ENCODE measurements around the gene GRID1. TPM values are rescaled to one million over a fixed set of nuclear protein-coding genes. Genes with fewer than 3 reads are reported as not detected.

GRID1 gene
- total and polyA plus RNA-seq, 9 of the 15 experiments (the other 6 are each of a cell fraction or from before 2014, with no cell fraction given) = 0.01 to 7.2 (median 1.2) TPM

- peaks cover 0 to 4% of the 10 kb centered on the region in 2 experiments; a peak in 2 of 5 replicates for H3K4me1 ChIP-seq (replicated peaks in 1 of 2; ENCODE audit: control insufficient read depth in 2 of 2, insufficient read depth in 2 of 2, low read length in 2 of 2)
- H3K9me1 ChIP-seq (ENCODE audit: control insufficient read depth, insufficient read depth, low read length) = no peaks in the 10 kb centered on the region
- H3K27me3 ChIP-seq (ENCODE audit: control insufficient read depth in 2 of 2, insufficient read depth in 2 of 2, low read length in 2 of 2) = peaks cover 0 to 10% of the 10 kb centered on the region in 2 experiments; a peak in 1 of 5 replicates
- H3K4me2 ChIP-seq (ENCODE audit: insufficient read depth, low read length) = no peak overlapping the region
- FAIRE-seq (no peak), DNase-seq (ENCODE audit: extremely low read depth in 1 of 4, low spot score in 3 of 4) (no peak), ATAC-seq (no peak)
- 2% methylated on average over 6 of the region's 9 CpGs for WGBS (ENCODE audit: insufficient coverage, low coverage, missing lambda C conversion rate)
- no peaks in the 10 kb centered on the region for H3K79me2 ChIP-seq (ENCODE audit: control insufficient read depth, insufficient read depth, low read length)
- ChIA-PET POLR2A (interaction anchor here (1.3 kb wide), 1 partner anchor 10 kb away, joined by 3 read pairs; no protein-coding TSS in a partner anchor), CTCF (ENCODE audit: low intra/inter-chr PET ratio) (no interaction called here)
- H4K20me1 ChIP-seq (replicated peaks; ENCODE audit: control insufficient read depth, insufficient read depth, low read length) = no peaks in the 10 kb centered on the region
- intact Hi-C loops (cut with micrococcal nuclease) = no loop called here
- no peak for TF ChIP-seq NCOR1 (IDR thresholded peaks at IDR 0.05)
- TF ChIP-seq ZNF445 (CRISPR knock-in tag; IDR thresholded peaks at IDR 0.05; ENCODE audit: low read depth) = no peak
- TF ChIP-seq ZKSCAN1 (IDR thresholded peaks at IDR 0.05; ENCODE audit: low read depth, low read length) = no peak
- no peak for TF ChIP-seq ZNF639 (CRISPR knock-in tag; conservative IDR thresholded peaks at IDR 0.05 in 1 of 2, IDR thresholded peaks at IDR 0.05 in 1 of 2)
- TF ChIP-seq ZNF197 (CRISPR knock-in tag; IDR thresholded peaks at IDR 0.05; ENCODE audit: low read depth) = no peak
- no peak for TF ChIP-seq JUND (IDR thresholded peaks at IDR 0.05; ENCODE audit: borderline replicate concordance, low read depth, low read length)
- TF ChIP-seq JUND (tag; IDR thresholded peaks at IDR 0.05; ENCODE audit: borderline replicate concordance, low read depth, low read length) = no peak
- TF ChIP-seq E2F8 (IDR thresholded peaks at IDR 0.05; ENCODE audit: low read depth, partially characterized antibody) = no peak
- TF ChIP-seq ZNF699 (CRISPR knock-in tag; IDR thresholded peaks at IDR 0.05; ENCODE audit: insufficient replicate concordance) = no peak
- no peak for TF ChIP-seq SIX5 (IDR thresholded peaks at IDR 0.05; ENCODE audit: borderline replicate concordance in 1 of 2, insufficient read depth in 1 of 2, low read depth in 1 of 2, low read length in 2 of 2)
- TF ChIP-seq FOXM1 (IDR thresholded peaks at IDR 0.05; ENCODE audit: low read depth) = no peak
- TF ChIP-seq FOXM1 (CRISPR knock-in tag; IDR thresholded peaks at IDR 0.05; ENCODE audit: low read depth) = no peak
- TF ChIP-seq GMEB1 (CRISPR knock-in tag; IDR thresholded peaks at IDR 0.05) = no peak
- H3K9me3 ChIP-seq (replicated peaks; ENCODE audit: control insufficient read depth, insufficient read depth, low read depth, low read length) = no peaks in the 10 kb centered on the region
- no peak overlapping the region for H3K9ac ChIP-seq (ENCODE audit: insufficient read depth in 1 of 2, low read depth in 2 of 2, low read length in 2 of 2)
- no TSS peak for BruUV-seq (replicated peaks)
- in situ Hi-C loops (cut with MboI) = no loop called here
- no peak overlapping the region for H3K4me3 ChIP-seq
- no peak overlapping the region for H2AFZ ChIP-seq (ENCODE audit: low read depth, low read length)
- H3K36me3 ChIP-seq (ENCODE audit: control insufficient read depth, insufficient read depth, low read length) = no peaks in the 10 kb centered on the region
- H3K27ac ChIP-seq (ENCODE audit: extremely low read depth, low read depth, low read length) = no peak overlapping the region
Measured at GRCh38 chr10:86091216-86091615, 275.4 kb downstream of the GRID1 start.
